HG02943 (cell line): ENCODE data around the gene ZDHHC20.
"Not testable (repeated sequence)": the region's sequence is repeated elsewhere in the genome, so short reads cannot be mapped to it uniquely, and the experiment has no call there.

ENCODE experiments used
- ATAC-seq: cut with Tn5 transposase; IDR thresholded peaks from one replicate; pipeline ENCODE4 v1.9.1; 2021; ENCODE audit warnings: mild to moderate bottlenecking, low read depth, moderate library complexity; ENCODE audit not compliant: unreplicated experiment

Gene ZDHHC20

DNA sequence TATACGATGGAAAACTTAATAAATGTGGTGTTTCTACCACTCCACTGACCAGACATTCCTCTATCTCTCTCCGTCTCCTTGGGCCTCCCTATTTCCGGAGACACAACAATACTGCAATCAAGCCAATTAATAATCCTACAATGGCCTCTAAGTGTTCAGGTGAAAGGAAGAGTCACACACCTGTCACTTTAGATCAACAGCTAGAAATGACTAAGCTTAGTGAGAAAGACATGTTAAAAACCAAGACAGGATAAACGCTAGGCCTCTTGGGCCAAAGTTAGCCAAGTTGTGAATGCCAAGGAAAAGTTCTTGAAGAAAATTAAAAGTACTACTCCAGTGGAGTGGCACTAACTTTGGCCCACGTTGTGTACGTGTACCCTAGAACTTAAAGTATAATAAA is 22.5 kb downstream of the ZDHHC20 start:
- ATAC-seq: no peak

GRCh38 chr13:21435687-21436151 is 23.4 kb downstream of the ZDHHC20 start:
- peak; percentile 93 for ATAC-seq

GRCh38 chr13:21435231-21435630 is 23.9 kb downstream of the ZDHHC20 start:
- no peak for ATAC-seq

- ATAC-seq: no peak
Measured at GRCh38 chr13:21434588-21434987, 24.5 kb downstream of the ZDHHC20 start.

DNA sequence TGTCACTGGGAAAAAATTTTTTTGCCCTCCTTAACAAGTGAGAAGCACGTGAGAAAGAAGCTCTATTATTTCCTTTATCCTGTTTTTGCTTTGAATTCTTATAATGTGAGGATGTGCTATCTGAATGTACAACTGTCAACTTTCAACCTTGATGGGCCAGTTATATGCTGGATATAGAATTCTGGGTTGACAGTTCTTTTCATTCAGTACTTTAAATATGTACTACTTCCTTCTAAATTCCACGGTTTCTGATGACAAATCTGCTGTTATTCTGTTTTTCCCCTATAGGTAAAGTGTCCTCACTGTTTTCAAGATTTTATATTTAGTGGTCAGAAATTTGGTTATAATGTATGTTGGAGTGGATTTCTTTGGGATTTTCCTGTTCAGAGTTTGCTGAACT is 29.9 kb downstream of the ZDHHC20 start:
- no peak for ATAC-seq

- ATAC-seq: no peak
Measured at GRCh38 chr13:21427741-21428140, 31.4 kb downstream of the ZDHHC20 start.

- ATAC-seq: no peak
Measured at GRCh38 chr13:21426238-21426637, 32.9 kb downstream of the ZDHHC20 start.

DNA sequence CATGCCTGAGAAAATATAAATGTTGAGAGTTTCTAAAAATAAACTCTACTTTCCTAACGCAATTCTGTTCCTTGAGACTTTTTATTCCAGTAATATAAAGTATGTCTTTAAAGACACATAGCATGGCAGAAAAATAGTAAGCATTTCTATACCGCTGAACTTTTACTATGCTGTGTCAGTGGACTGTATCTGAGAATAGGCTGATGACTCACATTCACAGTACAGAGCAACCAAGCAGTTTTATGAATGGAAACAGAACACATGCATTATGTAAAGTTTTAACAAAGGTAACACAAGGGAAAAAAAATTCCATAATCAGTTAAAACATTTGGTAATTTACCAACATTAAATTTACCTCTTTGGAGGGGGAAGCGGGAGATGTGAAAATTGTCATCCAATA is 38.4 kb downstream of the ZDHHC20 start:
- no peak for ATAC-seq

GRCh38 chr13:21413013-21413412 is 46.1 kb downstream of the ZDHHC20 start:
- ATAC-seq: no peak

- not testable (repeated sequence) for ATAC-seq
Measured at GRCh38 chr13:21410453-21410852, 48.6 kb downstream of the ZDHHC20 start.

DNA sequence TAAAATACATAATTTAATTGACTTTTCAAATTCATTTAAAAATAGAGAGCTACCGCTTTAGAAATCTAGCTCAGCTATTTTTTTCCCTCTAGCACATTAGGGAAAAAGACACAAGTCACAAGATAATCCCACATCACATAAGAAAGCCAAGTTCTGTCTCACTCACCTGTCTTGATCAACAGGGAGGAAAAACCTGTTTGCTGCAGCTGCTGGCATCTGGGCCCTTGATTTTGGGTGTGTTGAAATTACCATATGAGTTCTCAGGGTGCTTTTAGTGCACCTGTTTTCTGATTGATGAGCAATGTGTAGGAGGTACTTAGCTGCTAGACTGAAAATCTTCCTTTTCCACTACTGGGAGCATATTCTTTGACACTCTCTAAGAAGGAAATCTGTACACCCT is 53.8 kb downstream of the ZDHHC20 start:
- ATAC-seq: no peak

DNA sequence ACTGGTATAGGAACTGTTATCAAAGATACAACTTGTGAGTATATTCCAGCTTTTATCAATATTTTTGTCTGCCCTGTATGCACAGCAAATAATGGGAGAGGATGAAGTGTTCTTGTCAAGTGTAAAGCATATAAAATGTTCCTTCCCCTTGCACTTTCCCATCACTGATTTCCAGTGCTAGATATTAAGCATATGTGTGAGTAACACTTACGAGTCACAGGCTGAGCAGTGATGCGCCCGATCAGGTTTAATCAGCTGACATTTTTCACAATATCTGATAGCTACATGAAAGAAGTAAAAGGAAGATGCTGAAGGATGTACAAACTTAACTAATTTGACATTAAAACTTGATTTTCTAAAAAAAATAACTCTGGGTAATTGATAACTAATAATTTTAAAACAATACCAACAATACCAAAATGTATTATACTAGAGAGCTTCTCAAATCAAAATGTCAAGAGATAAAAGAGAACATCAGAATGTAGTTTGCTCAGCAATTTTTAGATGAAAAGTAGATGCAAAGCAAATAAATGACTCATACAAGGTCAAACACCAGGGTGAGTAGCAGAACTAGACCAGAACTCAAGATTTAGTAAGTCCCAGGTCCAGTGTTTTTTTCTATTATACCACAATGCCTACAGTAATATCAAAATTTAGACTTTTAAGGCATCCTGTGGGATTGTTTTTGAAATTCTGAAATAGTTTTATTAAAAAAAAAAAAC is 56.4 kb downstream of the ZDHHC20 start:
- no peak for ATAC-seq

DNA sequence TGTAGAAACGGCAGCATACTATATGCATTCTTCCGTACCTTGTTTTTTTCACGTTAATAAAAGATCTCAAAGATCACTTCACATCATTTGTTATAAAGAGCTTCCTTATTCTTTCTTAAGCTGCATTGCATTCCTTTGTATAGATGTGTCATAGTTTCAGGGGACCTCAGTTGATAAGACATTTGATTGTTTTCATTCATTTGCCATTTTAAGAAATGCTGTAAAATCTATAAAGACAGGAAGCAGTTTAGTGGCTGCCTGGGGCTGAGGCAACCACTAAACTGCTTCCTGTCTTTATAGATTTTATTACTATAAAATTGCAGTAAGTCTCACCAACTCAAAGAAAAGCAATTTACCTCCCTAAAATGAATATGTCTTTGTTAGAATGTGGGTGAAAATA is 59.4 kb downstream of the ZDHHC20 start:
- no peak for ATAC-seq

GRCh38 chr13:21395953-21396352 is 63.1 kb downstream of the ZDHHC20 start:
- no peak for ATAC-seq

DNA sequence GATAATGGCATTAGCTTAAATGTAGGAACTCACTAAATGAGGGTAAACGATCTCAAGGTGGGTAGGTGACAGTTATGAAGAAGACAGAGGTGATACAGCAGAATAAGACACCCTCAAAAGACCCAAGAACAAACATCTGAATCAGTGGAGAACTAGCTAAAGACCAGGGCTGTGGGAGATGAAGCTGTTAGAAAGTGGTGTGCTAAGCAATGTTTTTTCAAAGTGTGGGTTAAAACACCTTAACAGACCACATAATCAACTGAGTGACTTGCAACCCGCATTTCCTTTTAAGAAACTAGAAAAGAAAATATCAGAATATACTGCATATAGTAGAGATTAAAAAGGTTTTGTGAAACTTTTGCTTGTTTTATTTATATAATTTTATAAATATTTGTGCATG is 70.0 kb downstream of the ZDHHC20 start:
- ATAC-seq: no peak

DNA sequence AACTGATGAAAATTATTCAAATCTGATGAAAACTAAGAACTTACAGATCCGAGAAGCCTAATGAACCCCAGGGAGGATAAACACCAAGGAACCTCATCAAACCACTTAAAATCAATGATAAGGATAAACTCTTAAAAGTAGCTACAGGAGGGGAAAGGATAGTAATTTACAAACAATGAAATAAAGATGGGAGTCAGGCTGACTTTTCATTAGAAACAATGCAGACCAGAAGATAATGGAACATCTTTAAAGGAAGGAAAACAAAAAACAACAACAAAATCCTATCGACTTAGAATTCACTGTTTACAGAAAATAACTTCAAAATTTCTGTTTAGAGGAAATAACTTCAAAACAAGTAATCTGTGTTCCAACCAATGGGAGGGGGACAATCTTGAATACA is 73.4 kb downstream of the ZDHHC20 start:
- ATAC-seq: no peak

- ATAC-seq: no peak
Measured at GRCh38 chr13:21383090-21383489, 76.0 kb downstream of the ZDHHC20 start.

DNA sequence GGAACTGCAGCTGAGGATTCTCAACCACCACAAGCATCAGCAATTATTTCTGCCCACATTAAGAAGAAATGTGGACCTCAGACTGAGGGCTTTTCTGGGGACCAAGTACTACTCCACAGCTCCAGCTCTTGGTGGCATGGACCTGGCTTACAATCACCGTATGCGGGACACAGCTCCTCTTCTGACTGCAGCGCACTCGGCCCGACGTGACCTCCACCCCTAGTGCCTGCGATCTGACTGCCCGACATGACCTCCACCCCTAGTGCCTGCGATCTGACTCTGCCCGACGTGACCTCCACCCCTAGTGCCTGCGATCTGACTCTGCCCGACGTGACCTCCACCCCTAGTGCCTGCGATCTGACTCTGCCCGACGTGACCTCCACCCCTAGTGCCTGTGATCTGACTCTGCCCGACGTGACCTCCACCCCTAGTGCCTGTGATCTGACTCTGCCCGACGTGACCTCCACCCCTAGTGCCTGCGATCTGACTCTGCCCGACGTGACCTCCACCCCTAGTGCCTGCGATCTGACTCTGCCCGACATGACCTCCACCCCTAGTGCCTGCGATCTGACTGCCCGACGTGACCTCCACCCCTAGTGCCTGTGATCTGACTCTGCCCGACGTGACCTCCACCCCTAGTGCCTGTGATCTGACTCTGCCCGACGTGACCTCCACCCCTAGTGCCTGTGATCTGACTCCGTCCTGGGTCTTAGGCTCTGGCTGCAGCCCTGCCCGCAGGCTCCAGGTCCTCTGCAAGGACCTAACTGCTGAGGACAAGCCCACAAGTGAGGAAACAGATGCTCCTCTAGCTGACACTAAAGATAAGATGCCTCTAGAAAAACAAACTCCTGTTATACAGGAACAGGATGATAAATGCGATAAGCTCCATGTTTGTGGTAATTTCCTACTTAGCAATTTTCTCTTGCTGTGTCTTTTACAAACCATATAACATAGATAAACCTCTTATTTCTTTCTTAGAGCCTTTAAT is 81.8 kb downstream of the ZDHHC20 start:
- not testable (repeated sequence) for ATAC-seq

DNA sequence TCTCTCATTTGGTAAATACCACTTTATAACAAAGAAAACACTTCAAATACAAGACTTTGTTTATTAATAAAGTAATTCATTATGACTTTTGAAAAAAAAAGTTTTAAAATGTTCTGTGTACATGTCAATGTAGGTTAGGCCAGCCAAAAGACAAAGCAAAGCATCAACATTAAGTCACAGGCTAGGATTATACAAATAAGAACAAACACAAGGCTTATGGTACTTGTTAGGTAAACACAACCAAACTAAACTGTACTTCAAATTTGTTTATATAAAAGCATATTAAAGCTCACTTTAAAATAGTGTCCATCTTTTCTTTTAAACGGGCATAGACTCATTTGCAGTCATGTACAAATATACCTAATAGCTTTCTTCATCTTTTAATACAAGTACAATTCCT is 86.6 kb downstream of the ZDHHC20 start:
- no peak for ATAC-seq

- no peak for ATAC-seq
Measured at GRCh38 chr13:21371011-21371410, 88.1 kb downstream of the ZDHHC20 start.

DNA sequence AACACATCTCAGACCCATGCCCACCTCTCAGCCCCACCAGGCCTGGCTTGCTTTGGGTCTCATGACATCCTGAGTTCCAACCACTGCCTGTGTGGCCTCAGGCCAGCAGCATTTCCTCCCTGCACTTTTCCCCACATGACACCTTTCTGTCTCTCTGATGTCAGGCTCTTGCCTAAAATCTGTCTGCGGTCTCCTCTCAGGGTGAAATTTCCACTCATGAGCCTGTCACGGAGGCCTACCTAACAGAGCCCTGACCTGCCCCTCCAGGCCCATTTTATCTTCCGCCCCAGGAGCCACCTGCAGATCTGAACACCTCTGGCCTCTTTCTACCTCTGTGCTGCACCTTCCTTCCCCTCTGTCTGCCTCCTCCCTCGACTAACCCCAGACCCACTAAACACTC is 93.5 kb downstream of the ZDHHC20 start:
- ATAC-seq: no peak
